ENCODE data around the gene FBXO44.

GRCh38 chr1:11704691-11705475 lies 50.2 kb downstream of the FBXO44 start:
- TF ChIP-seq CTCF (conservative IDR thresholded peaks at IDR 0.05) = no peak
- no peak for TF ChIP-seq ZFX (IDR thresholded peaks at IDR 0.05)

Data from C4-2B (cell line).